GM18907 (cell line): ENCODE data around the gene ZNF879.
A peak's percentile ranks its signal among the peaks of the same experiment; 100 is the strongest.

ENCODE experiments used
- ATAC-seq: cut with Tn5 transposase; IDR thresholded peaks from one replicate; pipeline ENCODE4 v1.9.1; 2021; ENCODE audit warnings: mild to moderate bottlenecking, moderate library complexity; ENCODE audit not compliant: unreplicated experiment

Gene ZNF879

GRCh38 chr5:179023528-179024189 lies at the start of gene ZNF879:
TSS of gene ZNF879 (plus strand) at chr5:179023804. CDS start at chr5:179025005, 1,201 bp downstream.
- ATAC-seq: peak; percentile 88

- no peak for ATAC-seq
Observed at GRCh38 chr5:178981381-178981780, 42.2 kb upstream of the ZNF879 start.

GRCh38 chr5:178982941-178983340 lies 40.7 kb upstream of the ZNF879 start:
- no peak for ATAC-seq

GRCh38 chr5:178983728-178984127 lies 39.9 kb upstream of the ZNF879 start:
- no peak for ATAC-seq

- ATAC-seq: no peak
Observed at GRCh38 chr5:178984145-178985072, 39.2 kb upstream of the ZNF879 start.

- ATAC-seq: no peak
Observed at GRCh38 chr5:178986326-178986960, 37.2 kb upstream of the ZNF879 start.

- ATAC-seq: no peak
Observed at GRCh38 chr5:178988436-178989220, 35.0 kb upstream of the ZNF879 start.

GRCh38 chr5:178989311-178989710 lies 34.3 kb upstream of the ZNF879 start:
- no peak for ATAC-seq

GRCh38 chr5:178990491-178990890 lies 33.1 kb upstream of the ZNF879 start:
- no peak for ATAC-seq

- no peak for ATAC-seq
Observed at GRCh38 chr5:178991190-178992145, 32.1 kb upstream of the ZNF879 start.

GRCh38 chr5:178992291-178992895 lies 31.2 kb upstream of the ZNF879 start:
- ATAC-seq: no peak

GRCh38 chr5:178993236-178993765 lies 30.3 kb upstream of the ZNF879 start:
- ATAC-seq: no peak

GRCh38 chr5:178993955-178994579 lies 29.5 kb upstream of the ZNF879 start:
- ATAC-seq: no peak

GRCh38 chr5:178994580-178995340 lies 28.8 kb upstream of the ZNF879 start, which contains the start of gene GRM6:
TSS of gene GRM6 (minus strand) at chr5:178995320. CDS start at chr5:178994944, 376 bp downstream.
- ATAC-seq: no peak

- no peak for ATAC-seq
Observed at GRCh38 chr5:178995341-178995690, 28.3 kb upstream of the ZNF879 start.

GRCh38 chr5:178996156-178996555 lies 27.4 kb upstream of the ZNF879 start:
- ATAC-seq: no peak

- ATAC-seq: no peak
Observed at GRCh38 chr5:178997191-178997590, 26.4 kb upstream of the ZNF879 start.

GRCh38 chr5:178998441-178998840 lies 25.2 kb upstream of the ZNF879 start:
- no peak for ATAC-seq
